ENCODE data around the gene TMEM221.

The TMEM221 gene

GRCh38 chr19:17391371-17392151 is 56.9 kb downstream of the TMEM221 start:
- intact Hi-C loops (cut with DNase I) = no loop called here

GRCh38 chr19:17390665-17391370 is 57.6 kb downstream of the TMEM221 start:
- DNase-seq = peak; percentile 67 to 91 (median 85)
- intact Hi-C loops (cut with DNase I) = no loop called here

More at GRCh38 chr19:17391371-17392151, 56.9 kb downstream of the TMEM221 start:
- DNase-seq = peak in 6 of 42 donors; percentile 13 to 40 (median 22)

GRCh38 chr19:17389957-17390664 is 58.4 kb downstream of the TMEM221 start:
- intact Hi-C loops (cut with DNase I) = loop anchor here (5.0 kb wide), 1 partner anchor 43 kb away; no protein-coding TSS in a partner anchor
- DNase-seq = no peak

GRCh38 chr19:17389288-17389687 is 59.2 kb downstream of the TMEM221 start:
- intact Hi-C loops (cut with DNase I) = loop anchor here (5.0 kb wide), 1 partner anchor 42 kb away; no protein-coding TSS in a partner anchor
- no peak for DNase-seq

- intact Hi-C loops (cut with DNase I) = loop anchor here (5.0 kb wide), 1 partner anchor 39 kb away; no protein-coding TSS in a partner anchor
- DNase-seq = peak in 38 of 42 donors; percentile 14 to 73 (median 45)
Measured at GRCh38 chr19:17385878-17386611, 62.4 kb downstream of the TMEM221 start.

Measured in head of caudate nucleus (tissue), 42 donors.